HG03460 (cell line): Measurements from ENCODE around the gene ABHD18.
A peak's percentile ranks its signal among the peaks of the same experiment; 100 is the strongest.
"Not testable (repeated sequence)": the region's sequence is repeated elsewhere in the genome, so short reads cannot be mapped to it uniquely, and the experiment has no call there.

Source experiments
- ATAC-seq: cut with Tn5 transposase; IDR thresholded peaks from one replicate; pipeline ENCODE4 v1.9.1; 2021; ENCODE audit not compliant: unreplicated experiment

ABHD18 gene

DNA sequence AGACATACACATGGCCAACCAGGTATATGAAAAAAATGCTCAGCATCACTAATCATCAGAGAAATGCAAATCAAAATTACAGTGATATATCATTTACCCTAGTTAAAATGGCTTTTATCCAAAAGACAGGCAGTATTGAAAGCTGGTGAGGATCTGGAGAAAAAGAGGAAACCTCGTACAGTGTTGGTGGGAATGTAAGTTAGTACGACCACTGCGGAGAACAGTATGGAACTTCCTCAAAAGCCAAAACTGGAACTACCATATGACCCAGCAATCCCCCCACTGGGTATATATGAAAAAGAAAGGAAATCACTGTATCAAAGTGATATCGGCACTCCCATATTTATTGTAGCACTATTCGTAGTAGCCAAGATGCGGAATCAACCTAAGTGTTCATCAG is 23.4 kb downstream of the ABHD18 start:
- no peak for ATAC-seq

- ATAC-seq: no peak
Observed at GRCh38 chr4:127993151-127993550, 27.9 kb downstream of the ABHD18 start.

- no peak for ATAC-seq
Observed at GRCh38 chr4:127995776-127996175, 30.6 kb downstream of the ABHD18 start.

DNA sequence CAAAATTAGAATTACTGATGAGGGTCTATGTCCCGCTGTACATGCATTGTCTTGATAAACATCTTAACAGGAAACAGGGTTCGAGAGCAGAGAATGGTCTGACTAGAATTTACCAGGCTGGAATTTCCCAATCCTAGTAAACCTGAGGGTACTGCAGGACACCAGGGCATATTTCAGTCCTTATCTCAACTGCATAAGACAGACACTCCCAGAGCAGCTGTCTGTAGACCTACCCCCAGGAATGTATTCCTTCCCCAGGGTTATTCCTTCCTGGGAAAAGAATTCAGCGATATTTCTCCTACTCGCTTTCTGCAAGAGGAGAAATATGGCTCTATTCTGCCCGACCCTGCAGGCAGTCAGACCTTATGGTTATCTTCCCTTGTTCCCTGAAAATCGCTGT is 31.3 kb downstream of the ABHD18 start:
- not testable (repeated sequence) for ATAC-seq

DNA sequence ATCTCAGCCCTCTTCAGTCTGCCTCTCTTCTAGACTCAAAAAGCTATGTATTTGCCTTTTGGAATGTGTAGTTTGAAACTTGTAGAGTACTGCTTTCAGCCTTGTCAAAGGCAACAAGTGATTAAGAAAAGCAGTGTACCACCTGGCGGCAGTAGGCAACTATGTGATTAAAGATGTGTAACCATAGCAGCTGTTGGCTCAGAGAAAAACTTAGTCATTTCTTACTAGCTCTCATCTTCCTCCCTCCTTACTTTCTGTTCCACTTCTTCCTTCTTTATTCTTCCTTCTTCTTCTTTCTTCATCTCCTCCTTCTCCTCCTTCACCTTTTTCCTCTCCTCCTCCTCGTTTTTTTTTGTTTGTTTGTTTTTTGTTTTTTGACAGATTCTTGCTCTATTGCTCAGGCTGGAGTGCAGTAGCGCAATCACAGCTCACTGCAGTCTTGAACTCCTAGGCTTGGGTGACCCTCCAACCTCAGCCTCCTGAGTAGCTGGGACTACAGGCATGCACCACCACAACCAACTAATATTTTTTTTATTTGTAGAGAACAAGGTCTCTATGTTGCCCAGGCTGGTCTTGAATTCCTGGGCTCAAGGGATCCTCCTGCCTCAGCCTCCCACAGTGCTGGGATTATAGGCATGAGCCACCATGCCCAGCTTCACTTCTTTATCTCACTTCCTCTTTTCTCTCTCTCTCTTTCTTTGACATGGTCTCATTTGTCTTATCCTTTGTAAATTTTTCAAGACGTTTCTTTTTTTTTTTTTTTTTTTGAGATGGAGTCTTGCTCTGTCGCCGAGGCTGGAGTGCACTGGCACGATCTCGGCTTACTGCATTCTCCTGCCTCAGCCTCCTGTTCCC is 32.6 kb downstream of the ABHD18 start:
- ATAC-seq: peak; percentile 98

DNA sequence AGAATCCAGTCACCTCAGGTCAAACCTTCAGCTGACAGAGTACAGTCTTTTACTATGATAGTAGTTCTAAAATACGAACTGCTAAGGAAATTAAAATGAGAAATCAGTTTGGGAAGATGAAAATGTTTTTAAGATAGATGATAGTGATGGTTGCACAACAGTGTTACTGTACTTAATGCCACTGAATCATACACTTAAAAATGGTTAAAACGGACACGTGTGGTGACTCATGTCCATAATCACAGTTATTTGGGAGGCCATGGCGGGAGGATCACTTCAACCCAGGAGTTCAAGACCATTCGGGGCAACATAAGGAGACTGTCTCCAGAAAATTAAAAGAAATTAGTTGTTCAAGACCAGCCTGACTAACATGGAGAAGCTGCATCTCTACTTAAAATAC is 41.4 kb downstream of the ABHD18 start:
- ATAC-seq: no peak

DNA sequence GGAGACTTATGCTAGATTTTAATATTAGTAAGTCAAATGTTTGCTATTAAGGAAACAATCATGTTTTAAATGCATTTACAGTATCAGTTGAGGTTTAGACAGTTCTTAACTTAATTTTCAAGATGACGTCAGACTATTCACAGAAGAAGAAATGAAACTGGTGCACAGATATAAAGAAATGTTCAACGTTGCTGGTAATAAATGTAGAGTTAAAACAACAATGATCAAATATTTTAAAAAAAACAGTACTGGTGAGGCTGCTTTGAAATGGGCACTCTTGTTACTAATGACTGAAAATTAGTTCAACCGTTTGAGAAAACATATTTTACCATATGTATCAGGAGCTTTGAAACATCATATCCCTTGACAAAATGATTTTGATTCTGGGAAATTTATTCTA is 44.2 kb downstream of the ABHD18 start:
- ATAC-seq: no peak

GRCh38 chr4:128025319-128025718 is 60.1 kb downstream of the ABHD18 start:
- ATAC-seq: no peak

DNA sequence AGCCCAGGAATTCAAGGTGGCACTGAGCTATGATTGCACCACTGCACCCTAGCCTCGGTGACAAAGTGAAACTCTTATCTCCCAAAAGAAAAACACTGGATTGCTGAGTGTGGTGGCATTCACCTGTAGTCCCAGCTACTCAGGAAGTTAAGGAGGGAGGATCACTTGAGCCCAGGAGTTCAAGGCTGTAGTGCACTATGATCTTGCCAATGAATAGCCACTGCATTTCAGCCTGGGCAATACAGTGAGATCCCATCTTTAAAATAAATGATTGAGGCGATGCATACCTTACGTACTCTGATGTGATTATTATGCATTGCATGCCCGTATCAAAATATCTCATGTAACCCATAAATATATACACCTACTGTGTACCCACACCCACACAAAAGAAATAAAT is 64.7 kb downstream of the ABHD18 start:
- no peak for ATAC-seq

GRCh38 chr4:128031756-128032384 is 66.7 kb downstream of the ABHD18 start:
- ATAC-seq: no peak

GRCh38 chr4:128039568-128039967 is 74.4 kb downstream of the ABHD18 start:
- no peak for ATAC-seq

DNA sequence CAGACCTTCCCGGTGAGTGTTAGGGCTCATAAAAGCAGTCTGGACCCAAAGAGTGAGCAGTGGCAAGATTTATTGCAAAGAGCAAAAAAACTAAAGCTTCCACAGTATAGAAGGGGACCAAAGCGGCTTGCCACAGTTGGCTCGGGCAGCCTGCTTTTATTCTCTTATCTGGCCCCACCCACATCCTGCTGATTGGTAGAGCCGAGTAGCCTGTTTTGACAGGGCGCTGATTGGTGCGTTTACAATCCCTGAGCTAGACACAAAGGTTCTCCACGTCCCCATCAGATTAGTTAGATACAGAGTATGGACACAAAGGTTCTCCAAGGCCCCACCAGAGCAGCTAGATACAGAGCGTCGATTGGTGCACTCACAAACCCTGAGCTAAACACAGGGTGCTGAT is 81.8 kb downstream of the ABHD18 start:
- ATAC-seq: not testable (repeated sequence)

- not testable (repeated sequence) for ATAC-seq
Observed at GRCh38 chr4:128047514-128047913, 82.3 kb downstream of the ABHD18 start.

DNA sequence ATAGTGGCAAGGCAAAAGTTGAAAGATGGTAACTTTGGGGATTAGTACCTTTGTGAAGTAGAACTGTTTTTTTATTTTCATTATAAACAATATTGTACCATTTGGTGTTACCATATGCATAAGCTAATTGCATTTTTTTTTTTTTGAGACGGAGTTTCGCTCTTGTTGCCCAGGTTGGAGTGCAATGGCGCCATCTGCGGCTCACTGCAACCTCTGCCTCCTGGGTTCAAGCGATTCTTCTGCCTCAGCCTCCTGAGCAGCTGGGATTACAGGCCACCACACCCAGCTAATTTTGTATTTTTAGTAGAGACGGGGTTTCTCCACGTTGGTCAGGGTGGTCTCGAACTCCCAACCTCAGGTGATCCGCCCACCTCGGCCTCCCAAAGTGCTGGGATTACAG is 86.0 kb downstream of the ABHD18 start:
- not testable (repeated sequence) for ATAC-seq

DNA sequence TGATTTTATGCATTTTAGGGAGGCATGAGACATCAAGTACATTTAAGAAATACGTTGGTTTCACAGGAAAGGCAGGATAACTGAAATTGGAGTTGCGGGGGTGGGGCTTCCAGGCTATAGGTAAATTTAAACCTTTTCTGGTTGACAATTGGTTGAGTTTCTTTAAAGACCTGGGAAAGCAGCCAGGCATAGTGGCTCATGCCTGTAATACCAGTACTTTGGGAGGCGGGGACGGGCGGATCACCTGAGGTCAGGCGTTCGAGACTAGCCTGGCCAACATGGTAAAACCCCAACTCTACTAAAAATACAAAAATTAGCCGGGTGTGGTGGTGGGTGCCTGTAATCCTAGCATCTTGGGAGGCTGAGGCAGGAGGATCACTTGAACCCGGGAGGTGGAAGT is 89.7 kb downstream of the ABHD18 start:
- not testable (repeated sequence) for ATAC-seq

DNA sequence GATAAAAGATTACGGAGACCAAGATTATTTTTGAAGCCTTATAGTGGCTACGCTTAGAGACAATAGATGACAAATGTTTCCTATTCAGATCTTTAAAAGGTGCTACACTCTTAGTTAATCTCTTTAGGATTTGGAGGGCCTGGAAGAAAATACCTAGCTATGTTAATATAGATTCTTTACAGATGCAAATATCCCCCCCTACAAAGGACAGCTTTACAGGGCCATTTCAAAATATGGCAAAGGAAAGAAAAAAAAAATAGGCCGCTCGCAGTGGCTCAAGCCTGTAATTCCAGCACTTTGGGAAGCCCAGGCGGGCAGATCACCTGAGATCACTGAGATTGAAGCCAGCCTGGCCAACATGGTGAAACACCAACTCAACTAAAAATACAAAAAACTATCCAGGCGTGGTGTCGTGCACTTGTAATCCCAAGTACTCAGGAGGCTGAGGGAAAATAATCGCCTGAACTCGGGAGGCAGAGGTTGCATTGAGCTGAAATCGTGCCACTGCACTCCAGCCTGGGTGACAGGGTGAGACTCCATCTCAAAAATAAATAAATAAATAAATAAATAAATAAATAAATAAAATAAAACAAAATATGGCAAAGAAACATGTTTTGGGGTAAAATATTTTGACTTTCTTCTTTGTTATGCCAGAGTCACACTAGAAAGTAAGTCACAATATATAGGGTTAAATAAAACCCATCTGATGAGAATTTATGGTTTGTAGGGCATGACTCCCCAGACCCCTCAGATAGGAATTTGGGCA is 90.4 kb downstream of the ABHD18 start:
- ATAC-seq: not testable (repeated sequence)

DNA sequence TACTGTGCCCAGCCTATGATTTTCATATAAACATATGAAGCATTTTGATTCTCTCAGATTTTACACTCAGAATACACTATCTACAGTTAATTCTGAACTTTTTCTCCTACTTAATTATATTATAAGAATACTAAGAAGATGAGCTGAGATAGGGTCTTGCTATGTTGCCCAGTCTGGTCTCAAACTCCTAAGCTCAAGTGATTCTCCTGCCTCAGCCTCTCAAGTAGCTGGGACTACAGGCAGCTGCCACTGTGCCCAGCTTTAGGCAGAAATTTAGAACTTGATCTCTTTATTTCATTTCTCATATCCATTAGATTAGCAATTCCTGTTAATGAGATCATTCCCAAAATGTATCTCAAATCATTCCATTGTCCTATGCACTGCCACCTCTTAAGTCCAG is 91.2 kb downstream of the ABHD18 start:
- no peak for ATAC-seq

DNA sequence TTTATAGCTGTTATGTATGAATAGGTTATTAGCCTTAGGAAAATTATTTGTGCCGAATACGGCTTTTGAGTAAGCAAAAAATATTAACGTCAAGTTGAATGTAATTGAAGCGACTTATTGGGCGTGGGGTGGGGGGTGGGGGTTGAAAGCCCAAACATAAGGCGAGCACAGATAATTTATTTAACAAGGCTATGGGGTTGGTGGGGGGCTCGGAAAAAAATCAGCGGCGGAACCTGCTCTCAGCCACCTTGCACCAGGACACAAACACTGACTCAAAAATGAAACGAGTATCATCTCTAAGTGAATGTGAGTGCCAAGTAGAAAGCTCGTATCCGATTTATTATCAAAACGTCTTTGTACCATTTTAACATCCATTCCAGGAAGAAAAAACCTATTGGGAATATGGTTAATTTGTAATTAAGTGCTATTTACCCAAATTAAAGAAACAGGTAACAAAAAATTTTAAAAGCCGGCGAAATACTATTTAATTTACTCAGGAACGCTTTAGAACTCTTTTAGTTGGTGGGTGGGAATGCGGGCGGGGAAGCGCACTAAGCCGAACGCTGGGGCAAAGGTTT is 95.0 kb downstream of the ABHD18 start:
- ATAC-seq: no peak

DNA sequence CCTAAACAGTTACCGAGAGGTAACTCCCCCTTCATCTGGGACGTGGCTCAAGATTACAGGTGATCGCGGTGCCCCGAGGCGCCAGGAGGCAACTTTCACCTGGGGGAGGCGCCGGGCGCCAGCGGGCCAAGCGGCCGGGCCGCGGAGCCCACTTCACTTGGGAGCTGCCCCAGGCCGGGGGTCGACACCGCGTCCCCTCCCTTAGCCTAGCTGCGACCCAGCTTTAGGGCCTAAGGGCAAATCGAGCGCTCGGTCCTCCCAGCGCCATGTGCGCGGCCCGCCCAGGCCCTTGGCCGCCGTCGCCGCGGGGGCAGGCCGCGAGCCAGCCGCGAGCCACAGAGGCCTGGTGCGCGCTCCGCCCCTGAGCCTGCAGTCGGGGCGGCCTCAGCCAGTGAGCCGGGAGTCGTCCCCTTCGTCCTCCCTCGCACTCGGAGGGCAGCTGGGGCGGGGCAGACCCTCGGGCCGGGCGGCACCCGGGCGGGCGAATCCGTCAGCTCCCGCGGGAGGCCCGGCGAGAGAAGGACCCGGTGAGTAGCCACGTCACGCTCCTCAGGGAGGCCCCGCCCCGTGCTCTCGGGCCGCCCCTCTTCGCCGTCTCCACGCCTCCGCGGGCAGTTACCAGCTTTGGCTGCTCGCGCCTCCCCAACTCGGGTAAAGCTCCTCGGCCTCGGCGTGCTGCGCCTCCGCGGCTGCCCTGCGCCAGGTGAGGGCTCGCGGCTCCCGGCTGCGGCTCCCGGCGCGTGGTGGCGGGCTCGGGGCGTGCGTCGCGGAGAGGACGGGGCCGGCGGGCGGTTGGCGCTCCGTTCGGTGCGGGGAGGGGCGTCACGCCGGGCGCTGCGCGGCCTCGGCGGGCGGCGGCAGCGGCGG is 95.7 kb downstream of the ABHD18 start, which contains the start of gene LARP1B:
Gene LARP1B (plus strand): TSS at position 614 of the 867 bp plus-strand sequence. CDS start 13,640 bp downstream, outside the sequence.
- ATAC-seq: peak; percentile 90
